Measurements from ENCODE around the gene NAALADL2. TPM values are rescaled to one million over a fixed set of nuclear protein-coding genes. Genes with fewer than 3 reads are reported as not detected.

NAALADL2 gene
- total RNA-seq, result 15.1 and 19.0 TPM in 2 replicates

DNA sequence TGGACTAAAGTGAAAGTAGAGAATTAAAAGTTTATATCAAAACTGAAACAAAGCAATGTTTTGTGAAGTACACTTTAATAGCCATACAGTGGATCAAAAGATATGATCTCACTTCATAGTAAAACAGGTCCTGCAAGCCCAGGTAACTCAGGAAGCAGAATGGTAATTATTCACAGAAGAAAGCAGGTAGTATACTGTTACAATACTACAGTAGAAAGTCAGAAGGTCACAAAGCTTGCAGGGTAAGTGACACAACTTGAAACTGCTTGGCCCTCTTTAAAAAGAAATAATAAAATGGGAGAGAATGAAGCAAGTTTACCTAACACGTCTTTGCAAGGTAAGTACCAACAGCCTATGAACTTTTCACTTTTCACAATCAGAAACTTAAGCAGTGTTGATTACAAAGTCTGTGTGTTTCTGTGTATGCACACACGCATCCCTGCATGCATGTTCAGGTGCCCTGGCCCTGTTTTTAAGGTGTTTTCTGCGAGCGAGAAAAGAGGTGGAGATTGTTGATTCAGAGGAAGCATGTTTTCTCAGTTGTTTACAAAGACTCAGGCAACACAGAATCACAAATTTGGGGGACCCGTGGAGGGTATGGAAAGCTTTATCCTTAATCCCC lies at the start of gene NAALADL2:
Gene NAALADL2 (plus strand): TSS at position 221 of the 622 bp plus-strand sequence.

Small RNA genes within 50 kb of the gene (small RNA-seq; reads per million reads assigned to genes)
- gene MIR4789 (0.08 reads per million), gene RNU4-91P (not detected), gene RNU6-1233P (not detected), gene RNU6-1317P (not detected)

Measured in subcutaneous preadipocyte (primary cell).